ENCODE results near the gene SH2D6.
"Not testable (repeated sequence)": the region's sequence is repeated elsewhere in the genome, so short reads cannot be mapped to it uniquely, and the experiment has no call there.

Gene SH2D6

GRCh38 chr2:85418132-85419008 lies at the start of gene SH2D6:
SH2D6 (plus strand) TSS chr2:85418714; CDS start chr2:85429466, 10,752 bp downstream.
- DNase-seq (ENCODE audit: low read depth, low spot score): peak; percentile 76

DNA sequence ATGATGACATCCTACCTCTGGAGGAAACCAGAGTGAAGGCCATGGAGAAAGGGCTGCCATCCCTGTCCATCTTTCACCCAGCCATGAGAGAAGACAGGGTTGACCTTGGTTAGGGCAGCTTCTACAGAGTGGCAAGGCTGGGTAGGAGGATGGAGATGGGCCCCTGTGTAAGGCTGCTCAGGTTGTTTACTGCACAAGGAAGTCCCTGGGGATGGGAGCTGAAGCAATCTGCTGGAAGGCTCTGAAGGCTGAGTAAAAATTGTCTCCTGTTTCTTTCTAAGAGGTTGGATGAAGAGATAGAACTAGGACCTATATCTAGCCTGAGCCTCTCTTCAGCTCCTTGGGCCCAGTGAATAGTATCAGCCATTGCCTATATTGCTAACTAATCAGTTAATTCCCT lies 49.6 kb upstream of the SH2D6 start:
- no peak for DNase-seq (ENCODE audit: low read depth, low spot score)

GRCh38 chr2:85369500-85369899 lies 49.0 kb upstream of the SH2D6 start:
- no peak for DNase-seq (ENCODE audit: low read depth, low spot score)

- no peak for DNase-seq (ENCODE audit: low read depth, low spot score)
Measured at GRCh38 chr2:85371045-85371444, 47.5 kb upstream of the SH2D6 start.

DNA sequence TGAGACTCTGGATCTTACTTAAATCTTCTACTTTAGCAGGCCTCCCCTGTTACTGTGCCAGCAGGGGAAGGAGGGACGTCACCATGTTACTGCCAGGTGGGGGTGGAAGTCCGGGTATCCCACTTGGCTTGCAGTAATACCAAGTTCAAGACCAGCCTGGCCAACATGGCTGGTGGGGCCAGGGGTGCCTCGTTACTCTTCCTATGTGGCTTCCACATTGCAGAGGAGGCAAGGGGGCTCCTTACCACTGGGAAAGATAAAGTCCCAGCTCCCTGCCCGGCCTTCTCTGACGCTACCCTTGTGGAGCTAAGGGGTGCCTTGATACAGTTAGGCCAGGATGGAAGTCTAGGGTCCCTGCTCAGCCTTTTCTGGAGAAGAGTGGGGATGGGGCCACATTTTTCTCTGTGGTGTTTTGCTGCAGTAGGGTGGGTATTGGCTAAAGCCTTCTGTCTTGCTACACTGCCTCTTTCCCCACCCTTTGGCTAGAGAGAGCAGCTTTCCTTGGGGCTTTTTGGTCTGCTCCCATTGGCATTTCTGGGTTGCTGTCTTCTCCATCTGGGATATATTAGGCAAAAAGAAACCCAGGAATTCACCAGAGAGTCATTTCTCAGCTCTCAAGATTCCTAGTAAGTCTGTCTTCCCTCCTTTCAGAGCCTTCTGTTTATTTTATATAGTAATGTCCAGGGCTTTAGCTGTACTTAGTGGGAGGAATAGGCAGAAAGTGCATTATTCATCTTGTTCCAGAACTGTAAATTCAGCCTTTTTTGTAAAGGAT lies 42.0 kb upstream of the SH2D6 start:
- DNase-seq (ENCODE audit: low read depth, low spot score): no peak

GRCh38 chr2:85377083-85377482 lies 41.4 kb upstream of the SH2D6 start:
- no peak for DNase-seq (ENCODE audit: low read depth, low spot score)

GRCh38 chr2:85378257-85378656 lies 40.3 kb upstream of the SH2D6 start:
- DNase-seq (ENCODE audit: low read depth, low spot score): no peak

- no peak for DNase-seq (ENCODE audit: low read depth, low spot score)
Measured at GRCh38 chr2:85380048-85380447, 38.5 kb upstream of the SH2D6 start.

DNA sequence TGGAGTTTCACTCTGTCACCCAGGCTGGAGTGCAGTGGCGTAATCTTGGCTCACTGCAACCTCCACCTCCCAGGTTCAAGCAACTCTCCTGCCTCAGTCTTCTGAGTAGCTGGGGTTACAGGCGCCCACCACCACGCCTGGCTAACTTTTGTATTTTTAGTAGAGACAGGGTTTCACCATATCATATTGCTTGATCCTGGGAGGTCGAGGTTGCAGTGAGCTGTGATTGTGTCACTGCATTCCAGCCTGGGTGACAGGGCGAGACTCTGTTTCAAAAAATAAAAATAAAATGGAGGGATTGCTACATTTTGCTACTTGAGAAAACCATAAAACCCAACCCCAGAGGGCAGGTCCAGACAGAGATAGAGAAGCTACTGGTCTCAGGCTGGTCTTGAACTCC lies 35.4 kb upstream of the SH2D6 start:
- DNase-seq (ENCODE audit: low read depth, low spot score): not testable (repeated sequence)

GRCh38 chr2:85383850-85384249 lies 34.7 kb upstream of the SH2D6 start:
- DNase-seq (ENCODE audit: low read depth, low spot score): no peak

GRCh38 chr2:85385746-85386145 lies 32.8 kb upstream of the SH2D6 start:
- DNase-seq (ENCODE audit: low read depth, low spot score): no peak

DNA sequence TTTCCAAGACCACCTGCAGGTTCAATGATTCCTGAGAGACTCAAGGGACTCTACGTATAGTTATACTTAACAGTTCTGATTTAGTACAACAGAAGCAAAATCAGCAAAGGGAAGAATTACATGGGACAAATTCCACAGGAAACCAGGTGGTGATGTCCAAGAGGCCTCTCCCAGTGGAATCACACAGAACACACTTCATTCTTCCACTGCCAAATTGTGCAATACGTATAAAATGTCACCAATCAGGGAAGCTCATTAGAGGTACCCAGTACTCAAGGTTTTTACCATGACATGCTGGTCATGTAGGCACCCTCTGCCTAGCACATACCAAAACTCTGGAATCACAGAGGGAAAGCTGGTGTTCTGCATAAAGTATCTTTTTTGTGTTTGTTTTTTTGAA lies 30.8 kb upstream of the SH2D6 start:
- DNase-seq (ENCODE audit: low read depth, low spot score): no peak

- DNase-seq (ENCODE audit: low read depth, low spot score): no peak
Measured at GRCh38 chr2:85388878-85389538, 29.5 kb upstream of the SH2D6 start.

- peak; percentile 57 for DNase-seq (ENCODE audit: low read depth, low spot score)
Measured at GRCh38 chr2:85390941-85391669, 27.4 kb upstream of the SH2D6 start.

- DNase-seq (ENCODE audit: low read depth, low spot score): no peak
Measured at GRCh38 chr2:85393836-85394235, 24.7 kb upstream of the SH2D6 start.

DNA sequence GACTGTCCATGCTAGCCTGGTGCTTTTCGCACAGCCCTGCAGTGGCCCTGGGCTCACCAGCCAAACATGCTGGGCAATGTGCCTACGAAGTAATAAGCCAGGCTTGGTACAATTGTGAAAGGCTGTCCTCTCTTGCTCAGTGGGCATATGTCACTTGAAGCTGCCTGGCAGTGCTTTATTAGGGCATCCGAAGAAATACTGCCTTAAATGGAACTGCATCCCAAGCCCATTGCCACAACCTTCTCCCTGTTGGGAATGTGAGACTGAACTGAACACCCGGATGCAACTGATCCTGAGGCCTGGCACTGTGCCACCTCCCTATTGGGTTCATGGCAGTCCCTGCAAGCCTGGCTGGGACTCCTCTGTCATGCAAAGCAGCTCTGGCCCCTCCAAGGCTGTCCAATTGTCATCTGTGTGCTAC lies 24.2 kb upstream of the SH2D6 start:
- DNase-seq (ENCODE audit: low read depth, low spot score): no peak

DNA sequence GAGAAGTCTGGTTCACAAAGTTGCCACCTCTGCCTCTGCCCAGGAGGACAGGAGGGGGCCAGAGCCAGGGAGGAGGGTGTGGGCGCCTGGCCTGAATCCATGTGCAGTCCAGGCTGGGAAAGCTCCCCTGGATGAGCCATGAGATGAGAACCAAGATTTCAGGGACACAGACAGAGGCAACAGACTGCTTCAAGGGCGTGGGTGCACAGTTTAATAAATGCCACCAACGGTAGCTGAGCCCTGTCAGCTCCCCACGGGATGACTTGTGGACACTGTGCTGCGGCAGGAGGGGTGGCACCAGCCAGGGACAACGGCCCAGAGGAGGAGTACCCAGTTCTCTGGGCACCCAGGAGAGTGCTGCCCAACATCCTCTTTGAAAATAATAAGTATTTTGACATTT lies 23.5 kb upstream of the SH2D6 start:
- no peak for DNase-seq (ENCODE audit: low read depth, low spot score)

GRCh38 chr2:85395912-85396475 lies 22.5 kb upstream of the SH2D6 start:
- no peak for DNase-seq (ENCODE audit: low read depth, low spot score)

DNA sequence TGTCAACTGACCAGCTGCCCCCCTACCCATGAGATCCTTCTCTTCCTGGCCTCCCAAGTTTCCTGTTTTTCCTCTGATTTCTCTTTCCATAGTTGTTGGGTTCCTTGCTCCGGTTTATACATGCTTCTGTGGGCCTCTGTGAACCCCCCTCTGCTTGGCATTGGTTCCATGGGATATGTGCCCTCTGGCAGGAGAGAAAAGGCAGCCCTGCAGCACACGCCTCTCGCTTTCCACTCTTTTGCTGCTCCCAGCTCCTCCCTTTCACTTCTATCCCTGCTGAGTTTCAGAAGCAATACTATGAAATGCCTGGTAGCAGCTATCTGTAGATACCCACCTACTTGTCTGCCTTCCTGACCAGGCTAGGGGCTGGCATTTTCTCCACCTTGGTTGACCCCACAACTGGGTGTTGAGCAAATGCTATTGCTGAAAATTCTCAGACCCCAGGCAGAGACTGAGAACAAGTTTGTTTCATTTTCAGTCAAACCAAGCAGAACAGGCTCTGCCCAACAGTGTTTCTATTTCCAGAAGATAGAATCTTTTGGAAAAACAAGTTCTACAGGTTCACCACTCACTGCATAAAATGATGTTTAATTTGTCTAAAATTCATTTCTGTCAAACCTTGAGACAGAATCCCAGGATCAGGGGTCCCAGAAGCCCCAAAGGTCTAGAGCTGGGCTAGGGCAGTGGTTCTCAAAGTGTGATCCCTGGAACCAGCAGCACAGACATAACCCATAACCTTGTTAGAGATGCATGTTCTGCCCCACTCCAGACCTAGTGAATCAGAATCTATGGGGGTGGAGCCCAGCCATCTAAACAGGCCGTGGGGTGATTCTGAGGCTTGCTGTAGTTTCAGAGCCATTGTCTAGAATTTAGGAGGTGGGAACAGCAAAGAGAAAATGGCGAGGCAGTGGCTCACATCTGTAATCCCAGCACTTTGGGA lies 21.7 kb upstream of the SH2D6 start:
- no peak for DNase-seq (ENCODE audit: low read depth, low spot score)

GRCh38 chr2:85397925-85398331 lies 20.6 kb upstream of the SH2D6 start:
- no peak for DNase-seq (ENCODE audit: low read depth, low spot score)

Measured in activated naive CD8-positive, alpha-beta T cell treated with anti-CD3 and anti-CD28 coated beads, Interleukin-2, amount 50 U/mL, for 16 hours (primary cell).